AG04450 (cell line): Measurements from ENCODE around the gene ZNF394. TPM values are rescaled to one million over a fixed set of nuclear protein-coding genes. Genes with fewer than 3 reads are reported as not detected.

Source experiments
- CTCF ChIA-PET: fragments of 300-600, 350-600 bp; formaldehyde crosslinking; extraction: SDS; loops from one replicate; lab custom pipeline; 2022; ENCODE audit warnings: antibody characterized with exemption, inconsistent platforms; lab: Charles Lee
- POLR2A ChIA-PET: fragments of 350-600 bp; formaldehyde crosslinking; extraction: SDS; loops from one replicate; lab custom pipeline; 2021; ENCODE audit warnings: antibody characterized with exemption, inconsistent platforms; lab: Yijun Ruan, JAX
- DNase-seq: peaks from one replicate; pipeline ENCODE4 v3.0.0-alpha.2; 2011; ENCODE audit warnings: low read depth, low spot score
- H3K27ac ChIP-seq: one replicate; pipeline ENCODE4 v1.5.1; 2012; ENCODE audit warnings: low read depth, low read length, control low read depth
- H3K27me3 ChIP-seq: one replicate; pipeline ENCODE4 v1.6.0; 2012; ENCODE audit warnings: low read length; ENCODE audit not compliant: control insufficient read depth, insufficient read depth
- H3K4me3 ChIP-seq: 2 replicates; pipeline ENCODE4 v1.5.1; 2011; ENCODE audit warnings: mild to moderate bottlenecking, low read depth, low read length, control low read depth
- H3K9me3 ChIP-seq: 2 replicates; pipeline ENCODE4 v1.5.1; 2012; ENCODE audit warnings: low read length; ENCODE audit not compliant: control insufficient read depth, insufficient read depth
- CTCF ChIP-seq: IDR thresholded peaks from 2 replicates; pipeline ENCODE4 v1.5.1; 2011; ENCODE audit warnings: low read depth, low read length, control low read depth, inconsistent platforms
- polyA plus RNA-seq: library from polyadenylated mRNA; depleted of rRNA; stranded (reverse); fragments of >200 nt; gene quantifications from 2 replicates; pipeline ENCODE4 v1.2.3, GENCODE V29; 2011

The ZNF394 gene
- polyA plus RNA-seq, 1 experiment, result 9.4 TPM

GRCh38 chr7:99525713-99526440, 25.8 kb upstream of the ZNF394 start:
- no peak for DNase-seq
- no peak overlapping the region for H3K27ac ChIP-seq
- no peaks in the 10 kb centered on the region for H3K27me3 ChIP-seq
- CTCF ChIA-PET, result interaction anchor here (0.6 to 1.1 kb wide), 4 partner anchors 11 to 352 kb away, joined by 3 to 9 read pairs (median 4); no protein-coding TSS in a partner anchor
- 0 out of 2 replicates have a peak, but pooled peaks have one; percentile 23 for TF ChIP-seq CTCF
- H3K9me3 ChIP-seq, result peaks cover 26% of the 10 kb centered on the region
- POLR2A ChIA-PET, result interaction anchor here (0.6 kb wide), 1 partner anchor 8 kb away, joined by 12 read pairs; no protein-coding TSS in a partner anchor
- no peak overlapping the region for H3K4me3 ChIP-seq

GRCh38 chr7:99521399-99521798, 21.3 kb upstream of the ZNF394 start:
- Histone ChIP-seq H3K9me3 (no peaks in the 10 kb centered on the region), H3K27ac (no peak overlapping the region), H3K27me3 (no peaks in the 10 kb centered on the region), H3K4me3 (no peak overlapping the region)
- CTCF ChIA-PET, result no interaction called here
- POLR2A ChIA-PET, result interaction anchor here (1.0 kb wide), 1 partner anchor 8 kb away, joined by 3 read pairs; no protein-coding TSS in a partner anchor
- TF ChIP-seq CTCF, result no peak
- no peak for DNase-seq

GRCh38 chr7:99514050-99514449, 14.0 kb upstream of the ZNF394 start:
- Histone ChIP-seq H3K27ac (no peak overlapping the region), H3K27me3 (no peaks in the 10 kb centered on the region), H3K4me3 (no peak overlapping the region), H3K9me3 (no peaks in the 10 kb centered on the region)
- TF ChIP-seq CTCF, result no peak
- ChIA-PET CTCF (interaction anchor here (1.3 kb wide), 1 partner anchor 11 kb away, joined by 3 read pairs; no protein-coding TSS in a partner anchor), POLR2A (no interaction called here)
- no peak for DNase-seq

GRCh38 chr7:99505324-99505662, 5.2 kb upstream of the ZNF394 start:
- Histone ChIP-seq H3K27me3 (no peaks in the 10 kb centered on the region), H3K27ac (peak overlapping the region; percentile 93), H3K9me3 (no peaks in the 10 kb centered on the region; the same call in 1 of the 2 replicates), H3K4me3 (peak overlapping the region; percentile 90)
- CTCF ChIA-PET, result interaction anchor here (0.6 to 1.2 kb wide), 2 partner anchors 20 to 558 kb away, joined by 4 read pairs; no protein-coding TSS in a partner anchor
- DNase-seq, result no peak
- POLR2A ChIA-PET, result interaction anchor here (0.6 to 1.7 kb wide), 2 partner anchors 19 to 53 kb away, joined by 3 to 27 read pairs; partner anchors contain the start of gene ZNF655
- no peak for TF ChIP-seq CTCF
